Measurements from ENCODE around the gene STEAP3. TPM values are rescaled to one million over a fixed set of nuclear protein-coding genes. Genes with fewer than 3 reads are reported as not detected.
A peak's percentile ranks its signal among the peaks of the same experiment; 100 is the strongest.

STEAP3 gene
- polyA plus RNA-seq, 3 donors from 2014 or later, result 0.83 to 1.9 TPM; not detected in 1

GRCh38 chr2:119301413-119301812 is 77.8 kb downstream of the STEAP3 start:
- H3K27me3 Mint-ChIP-seq (ENCODE audit: low read depth in 3 of 3), result no peaks in the 10 kb centered on the region
- H3K4me3 Mint-ChIP-seq, result no peak overlapping the region
- no peaks in the 10 kb centered on the region for H3K4me1 Mint-ChIP-seq
- no peaks in the 10 kb centered on the region for H3K9me3 Mint-ChIP-seq
- H3K36me3 Mint-ChIP-seq, result peaks cover 6 to 23% (median 9%) of the 10 kb centered on the region in 3 donors
- no peak for DNase-seq
- no peak overlapping the region for H3K27ac Mint-ChIP-seq

GRCh38 chr2:119304847-119305246 is 81.2 kb downstream of the STEAP3 start:
- Mint-ChIP-seq H3K27me3 (ENCODE audit: low read depth in 3 of 3) (no peaks in the 10 kb centered on the region), H3K27ac (no peak overlapping the region), H3K9me3 (no peaks in the 10 kb centered on the region), H3K4me1 (no peaks in the 10 kb centered on the region), H3K4me3 (no peak overlapping the region), H3K36me3 (peaks cover 10 to 19% (median 14%) of the 10 kb centered on the region in 3 donors)
- DNase-seq, result no peak

GRCh38 chr2:119305497-119306195 is 82.0 kb downstream of the STEAP3 start:
- H3K9me3 Mint-ChIP-seq, result no peaks in the 10 kb centered on the region
- no peaks in the 10 kb centered on the region for H3K4me1 Mint-ChIP-seq
- H3K36me3 Mint-ChIP-seq, result peaks cover 9 to 13% (median 10%) of the 10 kb centered on the region in 3 donors
- no peaks in the 10 kb centered on the region for H3K27me3 Mint-ChIP-seq (ENCODE audit: low read depth in 3 of 3)
- H3K4me3 Mint-ChIP-seq, result no peak overlapping the region
- no peak for DNase-seq
- H3K27ac Mint-ChIP-seq, result peak overlapping the region in 2 of 6 donors; percentile 10 to 19

GRCh38 chr2:119306196-119306590 is 82.6 kb downstream of the STEAP3 start:
- Mint-ChIP-seq H3K27ac (peak overlapping the region in 2 of 6 donors; percentile 10 to 19), H3K9me3 (no peaks in the 10 kb centered on the region), H3K36me3 (peaks cover 13 to 18% (median 13%) of the 10 kb centered on the region in 3 donors), H3K27me3 (ENCODE audit: low read depth in 3 of 3) (no peaks in the 10 kb centered on the region), H3K4me1 (no peaks in the 10 kb centered on the region), H3K4me3 (no peak overlapping the region)
- no peak for DNase-seq

GRCh38 chr2:119307419-119308140 is 83.9 kb downstream of the STEAP3 start:
- DNase-seq, result no peak
- Mint-ChIP-seq H3K36me3 (peaks cover 16 to 18% (median 17%) of the 10 kb centered on the region in 3 donors), H3K27ac (no peak overlapping the region), H3K9me3 (no peaks in the 10 kb centered on the region), H3K4me1 (no peaks in the 10 kb centered on the region), H3K4me3 (no peak overlapping the region), H3K27me3 (ENCODE audit: low read depth in 3 of 3) (no peaks in the 10 kb centered on the region)

- H3K36me3 Mint-ChIP-seq, result peaks cover 16 to 18% (median 17%) of the 10 kb centered on the region in 3 donors
- no peak overlapping the region for H3K4me3 Mint-ChIP-seq
- H3K4me1 Mint-ChIP-seq, result no peaks in the 10 kb centered on the region
- no peak for DNase-seq
- H3K9me3 Mint-ChIP-seq, result no peaks in the 10 kb centered on the region
- H3K27ac Mint-ChIP-seq, result no peak overlapping the region
- no peaks in the 10 kb centered on the region for H3K27me3 Mint-ChIP-seq (ENCODE audit: low read depth in 3 of 3)
These were observed 85.2 kb downstream of the STEAP3 start for GRCh38 chr2:119308793-119309330.

GRCh38 chr2:119311371-119311770 is 87.7 kb downstream of the STEAP3 start:
- Mint-ChIP-seq H3K4me3 (no peak overlapping the region), H3K4me1 (no peaks in the 10 kb centered on the region)

GRCh38 chr2:119311831-119312230 is 88.2 kb downstream of the STEAP3 start:
- H3K36me3 Mint-ChIP-seq, result peaks cover 11 to 20% (median 19%) of the 10 kb centered on the region in 3 donors
- DNase-seq, result no peak
- no peaks in the 10 kb centered on the region for H3K27me3 Mint-ChIP-seq (ENCODE audit: low read depth in 3 of 3)
- no peaks in the 10 kb centered on the region for H3K4me1 Mint-ChIP-seq
- no peak overlapping the region for H3K27ac Mint-ChIP-seq
- H3K4me3 Mint-ChIP-seq, result no peak overlapping the region
- no peaks in the 10 kb centered on the region for H3K9me3 Mint-ChIP-seq

More at GRCh38 chr2:119311371-119311770, 87.7 kb downstream of the STEAP3 start:
- H3K27me3 Mint-ChIP-seq (ENCODE audit: low read depth in 3 of 3), result no peaks in the 10 kb centered on the region
- H3K36me3 Mint-ChIP-seq, result peaks cover 11 to 20% (median 19%) of the 10 kb centered on the region in 3 donors
- no peaks in the 10 kb centered on the region for H3K9me3 Mint-ChIP-seq
- no peak for DNase-seq
- H3K27ac Mint-ChIP-seq, result no peak overlapping the region

Other genes starting within 250 kb of the STEAP3 start
- not detected for gene C1QL2, start 65.1 kb upstream of the STEAP3 start, polyA plus RNA-seq
- 10 to 100 TPM; 33.2 to 49.3 (median 47.5) TPM for gene C2orf76, start 143.0 kb downstream of the STEAP3 start, polyA plus RNA-seq
- 100 to 1,000 TPM; 641 to 788 (median 730) TPM for gene DBI, start 143.1 kb downstream of the STEAP3 start, polyA plus RNA-seq
- not detected for gene TMEM37, start 208.0 kb downstream of the STEAP3 start, polyA plus RNA-seq

Data from immature natural killer cell (primary cell).